HepG2 (cell line): ENCODE measurements around the gene CTBP1. TPM values are rescaled to one million over a fixed set of nuclear protein-coding genes. Genes with fewer than 3 reads are reported as not detected.
A peak's percentile ranks its signal among the peaks of the same experiment; 100 is the strongest.

Experiments
- ATAC-seq: fragments of 200-7000 bp; cut with Tn5 transposase; 3 replicates; pipeline ENCODE4 v1.9.1; 2020; ENCODE audit warnings: mild to moderate bottlenecking, moderate library complexity
- BruUV-seq: library from RNA; stranded (reverse); fragments of 400-500 nt; replicated peaks from 2 replicates; lab custom pipeline; 2021; lab: Mats Ljungman, UMichigan
- CTCF ChIA-PET: fragments of 300-600 bp; formaldehyde crosslinking; extraction: SDS; loops from one replicate; lab custom pipeline; 2021; ENCODE audit warnings: low total read pairs, inconsistent platforms, low intra/inter-chr PET ratio; lab: Yijun Ruan, JAX
- POLR2A ChIA-PET: fragments of 350-600 bp; sonication (Branson Sonifier 250); formaldehyde crosslinking; loops from one replicate; lab custom pipeline; 2020; ENCODE audit warnings: antibody characterized with exemption, inconsistent platforms; lab: Yijun Ruan, JAX
- DNase-seq: peaks from one replicate; pipeline ENCODE4 v3.0.0-alpha.2; 2015; ENCODE audit warnings: low spot score
- FAIRE-seq: peaks from 3 replicates; lab custom pipeline; 2011; peaks lifted over from hg19 to GRCh38; lab: Jason Lieb, UNC
- H2AFZ ChIP-seq: one replicate; pipeline ENCODE4 v1.6.1; 2011; ENCODE audit warnings: low read length, inconsistent platforms
- H3K27ac ChIP-seq: fragments of 300-600 bp; 3 replicates; pipeline ENCODE4 v1.8.0; 2011; ENCODE audit warnings: mixed run types, mild to moderate bottlenecking, mixed read lengths, low read length, inconsistent platforms; ENCODE audit not compliant: insufficient read depth; ENCODE audit errors: extremely low read length
- H3K27me3 ChIP-seq, 2 experiments: fragments of 200-600 bp in 1 of 2; 2 replicates in 1 of 2; 3 replicates in 1 of 2; pipeline versions ENCODE4 v1.6.0 to v1.8.0; 2011; ENCODE audit warnings: low read length in 2 of 2, mild to moderate bottlenecking in 2 of 2, moderate library complexity in 2 of 2, inconsistent platforms in 1 of 2; ENCODE audit not compliant: insufficient read depth in 2 of 2, control insufficient read depth in 1 of 2
- H3K36me3 ChIP-seq, 2 experiments: fragments of 200-600 bp in 1 of 2; replicated peaks in 1 of 2; 2 replicates in 1 of 2; 3 replicates in 1 of 2; pipeline versions ENCODE4 v1.5.1 to v1.8.0; 2011; ENCODE audit warnings: low read length in 2 of 2, inconsistent platforms in 1 of 2; ENCODE audit not compliant: insufficient read depth in 2 of 2, control insufficient read depth in 1 of 2
- H3K4me1 ChIP-seq: 2 replicates; pipeline ENCODE4 v1.5.1; 2012; ENCODE audit warnings: low read length, inconsistent platforms; ENCODE audit not compliant: insufficient read depth
- H3K4me2 ChIP-seq: 2 replicates; pipeline ENCODE4 v1.6.0; 2011; ENCODE audit warnings: low read depth, low read length, inconsistent platforms
- H3K4me3 ChIP-seq, 3 experiments: fragments of 200-600 bp in 1 of 3; sonication (generic), shearing (Covaris generic) in 1 of 3; replicated peaks in 1 of 3; 2 replicates each; pipeline ENCODE4 v1.5.1; 2011 to 2016; ENCODE audit warnings: low read length in 3 of 3, inconsistent platforms in 2 of 3, low read depth in 2 of 3, mild to moderate bottlenecking in 2 of 3, control low read depth in 1 of 3, mixed read lengths in 1 of 3; ENCODE audit not compliant: insufficient read depth in 1 of 3
- H3K79me2 ChIP-seq: one replicate; pipeline ENCODE4 v1.6.1; 2011; ENCODE audit warnings: low read length, inconsistent platforms; ENCODE audit not compliant: insufficient read depth
- H3K9ac ChIP-seq: 2 replicates; pipeline ENCODE4 v1.6.0; 2011; ENCODE audit warnings: mild to moderate bottlenecking, low read depth, low read length, inconsistent platforms; ENCODE audit not compliant: insufficient read depth
- H3K9me3 ChIP-seq: 2 replicates; pipeline ENCODE4 v1.5.1; 2012; ENCODE audit warnings: mild to moderate bottlenecking, low read length
- H4K20me1 ChIP-seq: 2 replicates; pipeline ENCODE4 v1.6.0; 2011; ENCODE audit warnings: inconsistent platforms, mild to moderate bottlenecking, low read length, moderate library complexity; ENCODE audit not compliant: insufficient read depth
- AGO2 ChIP-seq: fragments of 200-400 bp; formaldehyde crosslinking; optimal IDR thresholded peaks from 2 replicates; pipeline ENCODE3; 2017; ENCODE audit warnings: mild to moderate bottlenecking, low read depth, low read length, moderate library complexity
- PATZ1 ChIP-seq: sonication (generic); formaldehyde crosslinking; IDR thresholded peaks from 2 replicates; pipeline ENCODE4 v1.4.0; 2020; ENCODE audit warnings: missing genetic modification reagents
- RBM22 ChIP-seq: fragments of 200-400 bp; formaldehyde crosslinking; optimal IDR thresholded peaks from 2 replicates; pipeline ENCODE3; 2017; ENCODE audit warnings: mild to moderate bottlenecking, low read length, moderate library complexity
- WGBS: methylation state at CpG from one replicate; pipeline ENCODE4 v1.1.6; 2017; ENCODE audit warnings: low lambda C conversion rate; 5-methylcytosine and 5-hydroxymethylcytosine counted together
- in situ Hi-C: cut with HindIII; loops from 2 replicates; pipeline ENCODE4 v1.10.0; 2017; ENCODE audit warnings: low pct_unique_long_range_greater_than_20kb; ENCODE audit not compliant: extremely low pct_ligation_motif_present
- intact Hi-C: fragments of 100-400 bp; cut with micrococcal nuclease; formaldehyde crosslinking; loops from one replicate; pipeline ENCODE4 v1.10.0; 2022; ENCODE audit not compliant: unreplicated experiment
- polyA plus RNA-seq, 8 experiments: library from polyadenylated mRNA; depleted of rRNA in 3 of 8; stranded (reverse) in 7 of 8; unstranded in 1 of 8; fragments of >200 nt; fragmentation: Illumina TruSeq in 4 of 8; extraction: Trizol in 4 of 8; gene quantifications; 2 replicates each; pipeline versions ENCODE4 v1.2.1 to v1.2.3, GENCODE V29; 2011 to 2016; ENCODE audit warnings: low read depth in 4 of 8, missing spikeins in 1 of 8, mixed read lengths in 1 of 8; ENCODE audit not compliant: insufficient read depth in 1 of 8
- total RNA-seq, 5 experiments: library from RNA; depleted of rRNA; stranded (reverse); fragments of >200 nt; fragmentation: Illumina TruSeq; extraction: Trizol; gene quantifications; 2 replicates each; pipeline ENCODE4 v1.2.3, GENCODE V29; 2016; ENCODE audit warnings: low read depth in 1 of 5

The CTBP1 gene
- total and polyA plus RNA-seq, 2 of the 13 experiments (the other 11 are each of a cell fraction or from before 2014, with no cell fraction given), result 78.5 to 112 TPM

GRCh38 chr4:1225272-1226143 lies 23.4 kb downstream of the CTBP1 start:
- Histone ChIP-seq H3K4me3 (no peak overlapping the region), H3K9me3 (no peaks in the 10 kb centered on the region), H3K9ac (no peak overlapping the region), H3K4me2 (no peak overlapping the region)
- TF ChIP-seq RBM22, result peak; percentile 18
- no peak for TF ChIP-seq PATZ1 (CRISPR knock-in tag)
- peak; percentile 74 for TF ChIP-seq AGO2
- TF ChIP-seq, all 625 proteins: peak for 2
- CTCF ChIA-PET, result no interaction called here
- H3K79me2 ChIP-seq, result no peaks in the 10 kb centered on the region
- no peaks in the 10 kb centered on the region for H4K20me1 ChIP-seq
- H2AFZ ChIP-seq, result no peak overlapping the region
- ATAC-seq (no peak), FAIRE-seq (no peak), DNase-seq (no peak)
- intact Hi-C loops (no loop called here), in situ Hi-C loops (no loop called here)
- H3K27me3 ChIP-seq, result no peaks in the 10 kb centered on the region
- H3K4me1 ChIP-seq, result no peaks in the 10 kb centered on the region
- no peak overlapping the region for H3K27ac ChIP-seq
- WGBS, result 97% methylated on average over 41 of the region's 67 CpGs
- no TSS peak for BruUV-seq
- H3K36me3 ChIP-seq, result peaks cover 36 to 60% of the 10 kb centered on the region in 2 experiments
- POLR2A ChIA-PET, result no interaction called here
